CD4-positive, alpha-beta T cell treated with Interleukin-21 for 1 hour (primary cell): ENCODE data around the gene IFNG.
"Not testable (repeated sequence)": the region's sequence is repeated elsewhere in the genome, so short reads cannot be mapped to it uniquely, and the experiment has no call there.

ENCODE experiments used
- DNase-seq: peaks from one replicate; pipeline ENCODE4 v3.0.0-alpha.2; 2020

Gene IFNG

GRCh38 chr12:68159681-68160304 is at the start of gene IFNG:
IFNG (minus strand) TSS chr12:68159740; CDS start chr12:68159615, 125 bp downstream.
- DNase-seq = peak; percentile 80

GRCh38 chr12:68209048-68209728 is 49.6 kb upstream of the IFNG start:
- DNase-seq = not testable (repeated sequence)

DNA sequence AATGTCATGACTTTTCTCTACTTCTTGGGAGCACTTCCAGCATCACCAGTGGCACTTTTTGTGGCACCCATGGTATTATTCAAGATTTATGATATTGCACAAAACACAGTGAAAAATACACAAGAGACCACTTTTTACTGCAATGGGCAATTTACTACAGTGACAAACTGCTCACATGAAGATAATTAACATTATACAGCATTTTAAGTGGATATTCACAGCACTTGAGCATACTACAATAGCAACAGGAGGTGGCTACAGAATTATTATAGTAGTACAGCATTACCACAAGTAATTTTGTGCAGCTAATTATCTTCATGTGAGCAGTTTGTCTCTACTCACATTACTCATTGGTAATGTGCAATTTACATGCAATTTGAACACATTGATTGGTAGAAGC is 47.7 kb upstream of the IFNG start:
- DNase-seq = no peak

DNA sequence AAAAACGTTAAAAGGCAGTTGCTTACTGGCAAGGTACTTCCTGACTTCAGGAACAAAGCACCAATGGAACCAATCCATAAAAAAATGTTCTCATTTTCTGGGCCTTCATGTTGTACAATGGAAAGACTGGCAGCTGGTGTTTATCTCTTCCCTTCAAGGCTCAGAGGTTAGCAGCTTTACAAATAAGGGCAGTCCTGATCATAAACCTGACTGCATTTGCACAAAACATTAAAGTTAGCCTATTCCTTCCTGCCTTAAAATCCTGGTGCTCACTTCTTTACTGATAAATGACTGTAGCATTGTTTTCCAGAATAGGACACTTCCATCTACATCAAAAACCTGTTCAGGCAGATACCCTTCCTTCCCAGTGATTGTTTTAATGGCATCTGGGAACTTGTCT is 46.9 kb upstream of the IFNG start:
- DNase-seq = no peak

GRCh38 chr12:68203460-68203875 is 43.9 kb upstream of the IFNG start:
- peak; percentile 33 for DNase-seq

- DNase-seq = no peak
These were observed 41.3 kb upstream of the IFNG start for GRCh38 chr12:68200854-68201253.

GRCh38 chr12:68199127-68199526 is 39.6 kb upstream of the IFNG start:
- peak; percentile 6 for DNase-seq

DNA sequence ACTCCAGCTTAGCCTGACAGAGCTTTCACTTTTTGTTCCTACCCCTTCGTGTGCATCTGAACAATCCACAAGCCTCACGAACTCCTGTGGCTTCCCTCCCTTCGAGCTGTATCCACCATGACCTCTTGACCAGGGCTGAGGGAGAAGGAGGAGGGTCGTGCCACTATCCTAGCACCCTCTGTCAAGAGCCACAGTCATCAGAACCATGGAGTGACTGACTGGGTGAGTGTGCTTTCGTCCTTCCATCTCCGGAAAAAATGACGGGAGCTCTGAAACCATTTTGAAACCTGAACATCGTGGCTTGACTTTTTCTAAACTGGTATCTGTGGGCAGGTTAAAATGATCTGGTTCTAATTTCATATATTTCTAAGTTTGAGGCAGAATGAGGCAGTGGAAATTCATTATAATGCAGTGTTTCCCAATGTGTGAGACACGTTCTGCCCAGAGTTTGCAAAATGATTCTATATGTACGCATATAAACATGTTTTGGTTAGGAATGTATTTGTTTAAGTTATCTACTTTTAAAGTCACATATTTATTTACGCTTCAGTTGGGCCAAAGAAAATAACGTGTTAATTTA is 39.1 kb upstream of the IFNG start:
- peak; percentile 16 for DNase-seq

DNA sequence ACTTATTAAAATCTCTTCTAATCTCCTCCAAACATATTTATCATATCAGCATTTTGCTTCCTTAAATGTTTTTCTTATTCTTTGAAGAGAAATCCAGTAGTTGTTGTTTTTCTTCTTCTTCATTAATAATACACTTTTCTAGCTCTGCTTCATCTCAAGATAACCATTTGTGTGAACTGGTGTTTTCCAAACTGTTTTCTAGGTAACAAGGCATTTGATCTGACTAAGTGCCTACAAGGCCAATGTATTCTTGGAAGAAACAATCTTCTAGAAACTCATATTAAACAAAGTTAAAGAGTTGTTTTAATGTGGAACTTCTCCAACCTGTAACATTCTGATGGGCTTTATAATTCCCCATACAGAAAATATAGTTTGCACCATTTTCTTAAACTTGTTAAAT is 30.8 kb upstream of the IFNG start:
- DNase-seq = no peak

- DNase-seq = peak; percentile 50
These were observed 30.3 kb upstream of the IFNG start for GRCh38 chr12:68189821-68190242.

- no peak for DNase-seq
These were observed 26.1 kb upstream of the IFNG start for GRCh38 chr12:68185598-68185997.

GRCh38 chr12:68180792-68181744 is 21.5 kb upstream of the IFNG start:
- DNase-seq = peak; percentile 73

GRCh38 chr12:68178774-68179439 is 19.4 kb upstream of the IFNG start:
- no peak for DNase-seq

- DNase-seq = no peak
These were observed 18.6 kb upstream of the IFNG start for GRCh38 chr12:68178184-68178583.

- DNase-seq = no peak
These were observed 18.0 kb upstream of the IFNG start for GRCh38 chr12:68177562-68177961.

- no peak for DNase-seq
These were observed 16.7 kb upstream of the IFNG start for GRCh38 chr12:68176257-68176656.

- peak; percentile 85 for DNase-seq
These were observed 16.1 kb upstream of the IFNG start for GRCh38 chr12:68175557-68176061.

- DNase-seq = not testable (repeated sequence)
These were observed 15.2 kb upstream of the IFNG start for GRCh38 chr12:68174761-68175160.

DNA sequence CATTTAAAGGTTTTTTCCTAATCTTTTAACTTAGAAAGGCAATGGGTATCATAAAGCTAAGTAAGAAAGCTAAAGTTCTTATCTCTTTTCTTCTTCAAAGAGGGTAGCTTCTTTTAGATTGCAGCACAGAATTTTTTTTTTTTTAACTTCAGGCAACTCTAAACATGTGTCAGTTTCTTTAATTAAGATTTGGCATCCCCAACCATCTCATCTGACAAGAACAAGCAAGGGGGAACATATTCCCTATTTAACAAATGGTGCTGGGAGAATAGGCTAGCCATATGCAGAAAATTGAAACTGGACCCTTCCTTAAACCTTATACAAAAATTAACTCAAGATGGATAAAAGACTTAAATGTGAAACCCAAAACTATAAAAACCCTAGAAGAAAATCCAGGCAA is 14.3 kb upstream of the IFNG start:
- DNase-seq = no peak

- DNase-seq = no peak
These were observed 11.2 kb upstream of the IFNG start for GRCh38 chr12:68170726-68171125.

DNA sequence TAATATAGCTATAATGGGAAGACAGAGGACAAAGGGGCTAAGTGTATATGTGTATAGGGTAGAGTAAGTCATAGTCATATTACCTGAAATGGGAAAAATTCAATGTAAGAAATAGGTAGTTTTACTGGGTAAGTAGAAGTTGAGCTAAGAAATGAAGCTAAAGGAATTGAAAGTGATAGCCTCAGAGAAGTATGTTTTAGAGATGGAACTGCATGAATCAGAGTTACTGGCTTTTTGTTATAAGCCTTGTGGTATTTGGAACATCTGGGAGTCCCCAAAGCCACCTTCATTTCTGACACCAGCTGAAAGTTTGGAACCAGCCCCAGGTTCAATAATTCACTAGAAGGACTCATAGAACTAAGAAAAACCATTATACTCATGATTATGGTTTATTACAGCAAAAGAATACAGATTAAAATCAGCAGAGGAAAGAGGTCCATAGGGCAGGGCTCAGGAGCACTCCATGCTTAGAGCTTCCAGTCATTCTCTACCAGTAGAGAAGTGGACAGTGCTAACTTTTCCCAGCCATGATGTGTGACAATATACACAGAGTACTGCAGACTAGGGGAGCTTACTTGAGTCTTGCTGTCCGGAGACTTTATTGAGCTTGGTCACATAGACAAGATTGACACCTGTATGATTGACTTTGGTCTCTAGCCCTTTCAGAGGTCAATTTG is 9.8 kb upstream of the IFNG start:
- no peak for DNase-seq
